ENCODE measurements around the gene GPRIN1.

GPRIN1 gene

GRCh38 chr5:176573564-176574296 lies 36.2 kb downstream of the GPRIN1 start:
- Histone ChIP-seq H3K4me3 (ENCODE audit: low read depth, low read length) (no peak overlapping the region), H3K4me1 (ENCODE audit: control insufficient read depth, insufficient read depth, low read length) (no peaks in the 10 kb centered on the region), H3K9me3 (ENCODE audit: control insufficient read depth, insufficient read depth, low read depth, low read length) (no peaks in the 10 kb centered on the region), H3K27ac (ENCODE audit: extremely low read depth, low read depth, low read length) (no peak overlapping the region), H3K36me3 (ENCODE audit: control insufficient read depth in 2 of 2, insufficient read depth in 1 of 2, low read length in 2 of 2) (no peaks in the 10 kb centered on the region)
- CTCF ChIA-PET = interaction anchor here (0.6 to 2.4 kb wide), 27 partner anchors 10 to 539 kb away, joined by 3 to 18 read pairs (median 4); partner anchors contain the start of genes EIF4E1B, SNCB and TSPAN17
- POLR2A ChIA-PET = interaction anchor here (1.6 kb wide), 1 partner anchor 36 kb away, joined by 6 read pairs; the partner anchor contains the start of gene RNF44
- TF ChIP-seq PATZ1 (tag by site-specific recombination; IDR thresholded peaks at IDR 0.05) = peak; percentile 39
- no peak for TF ChIP-seq ZNF169 (tag by site-specific recombination; IDR thresholded peaks at IDR 0.05)
- TF ChIP-seq ZNF121 (tag by site-specific recombination; IDR thresholded peaks at IDR 0.05) = no peak
- no peak for TF ChIP-seq ZNF138 (tag by site-specific recombination; IDR thresholded peaks at IDR 0.05; ENCODE audit: borderline replicate concordance)
- no peak; the same call in 1 of the 2 replicates for TF ChIP-seq ZNF335 (tag by site-specific recombination; conservative IDR thresholded peaks at IDR 0.05)
- TF ChIP-seq ZBTB11 (tag by site-specific recombination; conservative IDR thresholded peaks at IDR 0.05; ENCODE audit: low read depth) = no peak
- TF ChIP-seq ZNF148 (tag by site-specific recombination; IDR thresholded peaks at IDR 0.05; ENCODE audit: borderline replicate concordance) = no peak
- TF ChIP-seq ZNF654 (tag by site-specific recombination; IDR thresholded peaks at IDR 0.05; ENCODE audit: low read depth) = peak; percentile 61
- TF ChIP-seq ZNF596 (tag by site-specific recombination; IDR thresholded peaks at IDR 0.05) = no peak
- no peak for TF ChIP-seq PRDM10 (tag by site-specific recombination; IDR thresholded peaks at IDR 0.05)
- TF ChIP-seq KLF16 (tag by site-specific recombination; IDR thresholded peaks at IDR 0.05) = no peak
- 0 out of 2 replicates have a peak, but pooled peaks have one; percentile 37 for TF ChIP-seq ZBTB48 (tag by site-specific recombination; IDR thresholded peaks at IDR 0.05)
- 0 out of 2 replicates have a peak, but pooled peaks have one; percentile 11 for TF ChIP-seq ZNF629 (tag by site-specific recombination; IDR thresholded peaks at IDR 0.05)
- TF ChIP-seq GLI4 (tag by site-specific recombination; IDR thresholded peaks at IDR 0.05) = 0 out of 2 replicates have a peak, but pooled peaks have one; percentile 15
- no peak for TF ChIP-seq ZNF280C (tag by site-specific recombination; IDR thresholded peaks at IDR 0.05)
- peak; percentile 82 for TF ChIP-seq CTCF (tag by site-specific recombination; IDR thresholded peaks at IDR 0.05)
- 0 out of 2 replicates have a peak, but pooled peaks have one; percentile 41 for TF ChIP-seq ZNF2 (tag by site-specific recombination; IDR thresholded peaks at IDR 0.05)
- TF ChIP-seq ZEB2 (tag by site-specific recombination; IDR thresholded peaks at IDR 0.05) = 0 out of 2 replicates have a peak, but pooled peaks have one; percentile 21
